Activated T-cell treated with anti-CD3 and anti-CD28 coated beads, Interleukin-2, amount 50 U/mL, for 24 hours (primary cell): ENCODE data around the gene DOP1B.
A peak's percentile ranks its signal among the peaks of the same experiment; 100 is the strongest.
"Not testable (repeated sequence)": the region's sequence is repeated elsewhere in the genome, so short reads cannot be mapped to it uniquely, and the experiment has no call there.

Experiments used
- DNase-seq: peaks from one replicate; pipeline ENCODE4 v3.0.0-alpha.2; 2020
- H3K27ac Mint-ChIP-seq: 2 replicates; pipeline ENCODE4 v1.8.0; 2020; ENCODE audit warnings: mild to moderate bottlenecking, mixed read lengths
- H3K27me3 Mint-ChIP-seq: 2 replicates; pipeline ENCODE4 v1.8.0; 2020; ENCODE audit warnings: mixed read lengths
- H3K36me3 Mint-ChIP-seq: 2 replicates; pipeline ENCODE4 v1.8.0; 2020; ENCODE audit warnings: low read depth, mixed read lengths
- H3K4me1 Mint-ChIP-seq: 2 replicates; pipeline ENCODE4 v1.8.0; 2020; ENCODE audit warnings: low read depth, mixed read lengths
- H3K4me3 Mint-ChIP-seq: 2 replicates; pipeline ENCODE4 v1.8.0; 2020; ENCODE audit warnings: mild to moderate bottlenecking, moderate library complexity, mixed read lengths
- H3K9me3 Mint-ChIP-seq: 2 replicates; pipeline ENCODE4 v1.8.0; 2020; ENCODE audit warnings: mixed read lengths

DOP1B gene

DNA sequence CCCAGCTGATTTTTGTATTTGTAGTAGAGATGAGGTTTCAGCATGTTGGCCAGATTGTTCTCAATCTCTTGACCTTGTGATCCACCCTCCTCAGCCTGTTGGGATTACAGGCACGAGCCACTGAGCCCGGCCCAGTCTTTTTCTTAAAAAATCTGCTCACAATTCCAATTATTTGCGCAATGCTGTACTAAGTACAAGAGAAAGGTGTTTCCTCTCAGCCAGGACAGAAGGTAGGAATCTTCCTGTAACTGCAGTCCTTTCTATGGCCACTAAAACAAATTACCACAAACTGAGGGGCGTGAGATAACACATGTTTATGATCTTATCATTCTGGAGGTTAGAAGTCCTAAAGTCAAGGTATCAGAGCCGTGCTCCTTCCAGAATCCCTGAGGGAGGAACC lies 28.6 kb upstream of the DOP1B start:
- no peaks in the 10 kb centered on the region for H3K9me3 Mint-ChIP-seq
- no peak overlapping the region for H3K4me3 Mint-ChIP-seq
- no peaks in the 10 kb centered on the region for H3K27me3 Mint-ChIP-seq
- H3K4me1 Mint-ChIP-seq: peaks cover 18% of the 10 kb centered on the region
- DNase-seq: no peak
- H3K36me3 Mint-ChIP-seq: no peaks in the 10 kb centered on the region
- no peak overlapping the region for H3K27ac Mint-ChIP-seq

DNA sequence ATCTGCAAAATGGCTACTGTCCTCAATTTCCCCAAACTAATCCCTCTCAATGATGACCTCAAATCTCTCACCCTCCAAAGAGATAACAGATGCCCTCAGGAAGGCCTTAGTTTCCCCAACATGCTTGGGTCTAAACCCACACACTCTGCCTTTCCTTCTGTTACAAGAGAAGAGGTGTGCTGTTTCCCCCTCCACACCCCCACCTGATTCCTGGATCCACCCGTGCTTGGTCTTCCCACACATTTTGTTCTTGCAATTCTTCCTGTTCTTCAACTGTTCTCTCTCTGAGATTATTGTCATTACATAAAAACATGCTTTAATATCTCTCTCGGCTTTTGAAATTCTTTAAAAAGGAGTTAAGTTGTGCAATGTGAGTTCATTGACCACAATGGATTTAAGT lies 27.4 kb upstream of the DOP1B start:
- no peaks in the 10 kb centered on the region for H3K36me3 Mint-ChIP-seq
- DNase-seq: no peak
- peak overlapping the region; percentile 41 for H3K27ac Mint-ChIP-seq
- peaks cover 3% of the 10 kb centered on the region for H3K27me3 Mint-ChIP-seq
- peaks cover 22% of the 10 kb centered on the region for H3K4me1 Mint-ChIP-seq
- peak overlapping the region; percentile 44 for H3K4me3 Mint-ChIP-seq
- no peaks in the 10 kb centered on the region for H3K9me3 Mint-ChIP-seq

DNA sequence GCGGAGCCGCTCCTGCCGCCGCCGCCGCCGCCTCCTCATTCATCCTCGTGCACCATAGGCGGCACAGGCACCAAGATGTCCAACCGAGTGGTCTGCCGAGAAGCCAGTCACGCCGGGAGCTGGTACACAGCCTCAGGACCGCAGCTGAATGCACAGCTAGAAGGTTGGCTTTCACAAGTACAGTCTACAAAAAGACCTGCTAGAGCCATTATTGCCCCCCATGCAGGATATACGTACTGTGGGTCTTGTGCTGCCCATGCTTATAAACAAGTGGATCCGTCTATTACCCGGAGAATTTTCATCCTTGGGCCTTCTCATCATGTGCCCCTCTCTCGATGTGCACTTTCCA lies 26.2 kb upstream of the DOP1B start:
- Mint-ChIP-seq H3K27ac (peak overlapping the region; percentile 63), H3K4me3 (peak overlapping the region; percentile 79), H3K4me1 (peaks cover 25% of the 10 kb centered on the region)
- not testable (repeated sequence) for H3K9me3 Mint-ChIP-seq, H3K27me3 Mint-ChIP-seq, H3K36me3 Mint-ChIP-seq
- peak; percentile 50 for DNase-seq

DNA sequence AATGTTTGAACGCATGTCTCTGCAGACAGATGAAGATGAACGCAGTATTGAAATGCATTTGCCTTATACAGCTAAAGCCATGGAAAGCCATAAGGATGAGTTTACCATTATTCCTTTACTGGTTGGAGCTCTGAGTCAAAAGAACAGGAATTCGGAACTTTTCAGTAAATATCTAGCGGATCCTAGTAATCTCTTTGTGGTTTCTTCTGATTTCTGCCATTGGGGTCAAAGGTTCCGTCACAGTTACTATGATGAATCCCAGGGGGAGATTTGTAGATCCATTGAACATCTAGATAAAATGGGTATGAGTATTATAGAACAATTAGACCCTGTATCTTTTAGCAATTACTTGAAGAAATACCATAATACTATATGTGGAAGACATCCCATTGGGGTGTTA lies 25.8 kb upstream of the DOP1B start:
- H3K9me3 Mint-ChIP-seq, DNase-seq: not testable (repeated sequence)
- peak overlapping the region; percentile 79 for H3K4me3 Mint-ChIP-seq

DNA sequence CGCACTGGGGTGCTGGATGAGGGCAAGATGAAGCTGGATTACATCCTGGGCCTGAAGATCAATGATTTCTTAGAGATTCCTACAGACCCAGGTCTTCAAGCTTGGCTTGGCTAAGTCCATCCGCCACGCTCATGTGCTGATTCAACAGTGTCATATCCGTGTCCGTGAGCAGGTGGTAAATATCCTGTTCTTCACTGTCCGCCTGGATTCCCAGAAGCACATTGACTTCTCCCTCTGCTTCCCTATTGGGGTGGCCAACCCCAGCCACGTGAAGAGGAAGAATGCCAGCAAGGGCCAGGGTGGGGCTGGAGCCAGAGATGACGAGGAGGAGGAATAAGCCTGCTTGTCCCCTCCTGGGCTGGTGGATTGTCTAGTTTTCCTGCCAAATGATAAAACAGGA lies 23.9 kb upstream of the DOP1B start:
- no peak for DNase-seq
- H3K27me3 Mint-ChIP-seq: peaks cover 3% of the 10 kb centered on the region
- H3K4me1 Mint-ChIP-seq: peaks cover 26% of the 10 kb centered on the region
- no peak overlapping the region for H3K27ac Mint-ChIP-seq
- H3K9me3 Mint-ChIP-seq: no peaks in the 10 kb centered on the region
- peaks cover 2% of the 10 kb centered on the region for H3K36me3 Mint-ChIP-seq
- H3K4me3 Mint-ChIP-seq: no peak overlapping the region

More for the DNA sequence above, 25.8 kb upstream of the DOP1B start:
- not testable (repeated sequence) for H3K27ac Mint-ChIP-seq, H3K27me3 Mint-ChIP-seq, H3K36me3 Mint-ChIP-seq
- H3K4me1 Mint-ChIP-seq: peaks cover 23% of the 10 kb centered on the region

DNA sequence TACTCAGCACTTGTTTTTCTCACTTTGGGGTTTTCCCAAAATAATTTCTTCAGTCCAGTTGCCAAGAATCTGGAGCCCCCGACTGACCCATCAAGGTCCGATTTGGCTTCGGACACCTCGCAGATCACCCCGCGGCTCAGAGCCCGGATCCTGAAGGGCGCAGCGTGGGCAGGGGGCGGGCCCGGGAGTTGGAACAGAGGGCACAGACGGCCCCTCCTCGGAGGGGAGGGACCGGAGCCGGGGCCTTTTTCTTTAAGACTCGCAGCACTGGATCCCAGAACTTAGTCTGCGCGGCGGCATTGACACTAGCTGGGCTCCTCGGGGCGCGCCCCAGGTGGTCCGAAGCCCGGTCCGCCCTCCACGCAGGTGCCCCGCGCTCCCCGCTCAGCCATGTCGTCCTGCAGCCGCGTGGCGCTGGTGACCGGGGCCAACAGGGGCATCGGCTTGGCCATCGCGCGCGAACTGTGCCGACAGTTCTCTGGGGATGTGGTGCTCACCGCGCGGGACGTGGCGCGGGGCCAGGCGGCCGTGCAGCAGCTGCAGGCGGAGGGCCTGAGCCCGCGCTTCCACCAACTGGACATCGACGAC lies 21.7 kb upstream of the DOP1B start, which contains the start of gene CBR3:
Gene CBR3 (plus strand): TSS at position 277 of the 588 bp plus-strand sequence. CDS start 114 bp downstream, at position 391.
- Mint-ChIP-seq H3K9me3 (no peaks in the 10 kb centered on the region), H3K27me3 (peaks cover 3% of the 10 kb centered on the region), H3K4me1 (peaks cover 22% of the 10 kb centered on the region), H3K36me3 (peaks cover 2% of the 10 kb centered on the region), H3K27ac (peak within 1 kb of the TSS; percentile 85), H3K4me3 (peak within 1 kb of the TSS; percentile 85)
- DNase-seq: peak; percentile 80

DNA sequence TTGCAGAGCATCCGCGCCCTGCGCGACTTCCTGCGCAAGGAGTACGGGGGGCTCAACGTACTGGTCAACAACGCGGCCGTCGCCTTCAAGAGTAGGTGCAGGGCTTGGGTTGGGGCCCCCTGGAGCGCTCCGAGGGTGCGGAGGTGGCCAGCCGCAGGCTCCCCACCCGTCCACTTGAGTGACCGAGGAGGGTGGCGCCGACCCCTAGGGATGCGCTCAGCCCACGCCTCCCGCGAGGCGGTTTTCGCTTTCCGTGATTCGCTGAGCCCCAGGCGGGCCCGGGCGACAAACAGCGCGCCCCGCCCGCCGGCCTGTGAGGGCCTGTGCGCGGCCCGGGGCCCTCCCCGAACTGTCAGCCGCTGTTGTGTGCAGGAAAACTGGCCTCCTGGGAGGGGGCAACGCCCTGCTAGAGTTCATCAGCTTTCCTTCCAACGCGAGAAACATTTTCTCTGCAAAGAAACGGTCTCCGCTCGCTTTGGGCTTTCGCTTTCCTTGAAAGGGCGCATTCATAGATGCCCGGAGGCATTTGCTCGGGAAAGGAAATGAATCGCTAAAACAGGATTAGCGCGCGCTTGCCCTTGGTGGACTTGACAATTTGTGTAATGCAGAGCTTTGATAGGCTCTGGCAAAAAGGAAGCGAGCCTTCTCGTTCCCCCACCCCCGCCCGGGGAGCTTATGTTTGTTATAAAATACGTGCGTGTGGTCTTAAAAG lies 21.1 kb upstream of the DOP1B start:
- H3K4me1 Mint-ChIP-seq: peaks cover 19% of the 10 kb centered on the region
- peak; percentile 75 for DNase-seq
- no peaks in the 10 kb centered on the region for H3K9me3 Mint-ChIP-seq
- peaks cover 3% of the 10 kb centered on the region for H3K27me3 Mint-ChIP-seq
- peaks cover 2% of the 10 kb centered on the region for H3K36me3 Mint-ChIP-seq
- H3K27ac Mint-ChIP-seq: peak overlapping the region; percentile 84
- H3K4me3 Mint-ChIP-seq: peak overlapping the region; percentile 85

DNA sequence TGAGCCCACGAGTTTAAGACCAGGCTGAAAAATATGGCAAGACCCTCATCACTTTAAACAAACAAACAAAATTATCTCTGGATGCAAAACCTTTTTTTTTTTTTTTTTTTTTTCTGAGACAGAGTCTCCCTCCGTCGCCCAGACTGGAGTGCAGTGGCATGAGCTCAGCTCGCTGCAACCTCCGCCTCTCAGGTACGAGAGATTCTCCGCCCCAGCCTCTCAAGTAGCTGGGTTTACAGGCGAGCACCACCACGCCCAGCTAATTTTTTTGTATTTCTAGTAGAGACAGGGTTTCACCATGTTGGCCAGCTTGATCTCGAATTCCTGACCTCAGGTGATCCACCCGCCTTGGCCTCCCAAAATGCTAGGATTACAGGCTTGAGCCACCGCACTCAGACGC lies 16.8 kb upstream of the DOP1B start:
- H3K27ac Mint-ChIP-seq, H3K27me3 Mint-ChIP-seq, H3K4me3 Mint-ChIP-seq, DNase-seq, H3K9me3 Mint-ChIP-seq, H3K36me3 Mint-ChIP-seq: not testable (repeated sequence)
- H3K4me1 Mint-ChIP-seq: peaks cover 10% of the 10 kb centered on the region

DNA sequence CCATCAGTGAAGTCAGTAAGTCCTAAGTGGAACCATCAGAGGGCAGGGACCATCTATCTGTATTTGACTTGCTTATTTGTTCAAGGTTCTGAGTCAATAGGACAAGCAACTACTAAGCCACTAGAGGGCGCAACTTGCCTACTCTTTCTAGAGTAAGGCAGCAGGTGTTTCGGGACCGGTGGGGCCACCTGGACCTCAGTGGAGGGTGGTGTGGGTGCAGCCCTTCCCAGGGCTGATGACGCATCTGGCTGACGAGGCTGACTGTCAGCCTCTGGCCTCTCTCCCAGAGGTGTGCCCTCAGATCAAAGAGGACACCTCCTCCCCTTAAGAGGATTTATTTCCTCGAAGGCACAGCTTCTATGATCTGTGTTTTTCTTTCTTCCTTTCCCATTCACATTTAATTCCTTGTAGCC lies 15.1 kb upstream of the DOP1B start:
- H3K27me3 Mint-ChIP-seq: no peaks in the 10 kb centered on the region
- peaks cover 13% of the 10 kb centered on the region for H3K4me1 Mint-ChIP-seq
- no peaks in the 10 kb centered on the region for H3K9me3 Mint-ChIP-seq
- H3K4me3 Mint-ChIP-seq: no peak overlapping the region
- DNase-seq: peak; percentile 77
- peaks cover 6% of the 10 kb centered on the region for H3K36me3 Mint-ChIP-seq
- peak overlapping the region; percentile 13 for H3K27ac Mint-ChIP-seq

DNA sequence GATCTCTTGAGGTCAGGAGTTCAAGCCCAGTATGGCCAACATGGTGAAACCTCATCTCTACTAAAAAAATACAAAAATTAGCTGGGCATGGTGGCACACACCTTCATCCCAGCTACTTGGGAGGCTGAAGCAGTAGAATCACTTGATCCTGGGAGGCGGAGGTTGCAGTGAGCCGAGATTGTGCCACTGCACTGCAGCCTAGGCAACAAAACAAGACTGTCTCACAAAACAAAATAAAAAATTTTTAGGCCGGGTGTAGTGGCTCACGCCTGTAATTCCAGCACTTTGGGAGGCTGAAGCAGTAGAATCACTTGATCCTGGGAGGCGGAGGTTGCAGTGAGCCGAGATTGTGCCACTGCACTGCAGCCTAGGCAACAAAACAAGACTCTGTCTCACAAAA lies 12.4 kb upstream of the DOP1B start:
- not testable (repeated sequence) for H3K27me3 Mint-ChIP-seq, H3K36me3 Mint-ChIP-seq, H3K4me3 Mint-ChIP-seq, H3K9me3 Mint-ChIP-seq, H3K27ac Mint-ChIP-seq, DNase-seq
- peaks cover 13% of the 10 kb centered on the region for H3K4me1 Mint-ChIP-seq

DNA sequence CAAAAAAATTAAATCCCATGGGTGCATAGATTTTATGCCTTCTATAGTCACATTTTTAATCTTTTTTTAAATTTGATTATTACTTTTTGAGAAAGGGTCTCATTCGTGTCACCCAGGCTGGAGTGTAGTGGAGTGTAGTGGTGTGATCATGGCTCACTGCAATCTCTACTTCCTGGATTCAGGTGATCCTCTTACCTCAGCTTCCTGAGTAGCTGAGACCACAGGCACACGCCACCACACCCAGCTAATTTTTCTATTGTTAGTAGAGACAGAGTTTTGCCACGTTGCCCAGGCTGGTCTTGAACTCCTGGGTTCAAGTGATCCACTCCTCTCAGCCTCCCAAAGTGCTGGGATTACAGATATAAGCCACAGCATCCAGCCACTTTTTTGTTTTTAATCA lies 11.4 kb upstream of the DOP1B start:
- Mint-ChIP-seq H3K36me3 (peaks cover 6% of the 10 kb centered on the region), H3K4me3 (no peak overlapping the region), H3K27ac (no peak overlapping the region)

DNA sequence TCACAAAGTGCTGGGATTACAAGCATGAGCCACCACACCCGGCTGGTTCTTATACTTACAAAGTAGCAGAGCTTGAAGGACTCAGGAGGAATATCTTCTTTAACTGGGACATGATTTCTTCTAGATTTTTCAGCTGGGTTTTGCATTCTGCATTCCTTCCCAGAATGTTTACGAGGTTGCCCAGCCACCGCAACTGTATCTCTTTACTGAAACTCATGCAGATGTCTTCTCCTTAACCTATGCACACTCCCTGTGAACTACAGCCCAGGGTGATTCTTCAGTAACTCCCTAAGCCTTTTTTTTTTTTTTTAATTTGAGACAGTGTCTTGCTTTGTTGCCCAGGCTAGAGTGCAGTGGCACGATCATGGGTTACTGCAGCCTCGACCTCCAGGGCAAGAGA lies 8.7 kb upstream of the DOP1B start:
- Mint-ChIP-seq H3K9me3 (no peaks in the 10 kb centered on the region), H3K27ac (no peak overlapping the region), H3K27me3 (no peaks in the 10 kb centered on the region), H3K4me1 (peaks cover 18% of the 10 kb centered on the region), H3K36me3 (peaks cover 6% of the 10 kb centered on the region), H3K4me3 (no peak overlapping the region)
- no peak for DNase-seq

More for the DNA sequence above, 11.4 kb upstream of the DOP1B start:
- DNase-seq: no peak
- Mint-ChIP-seq H3K27me3 (no peaks in the 10 kb centered on the region), H3K4me1 (peaks cover 21% of the 10 kb centered on the region), H3K9me3 (no peaks in the 10 kb centered on the region)

DNA sequence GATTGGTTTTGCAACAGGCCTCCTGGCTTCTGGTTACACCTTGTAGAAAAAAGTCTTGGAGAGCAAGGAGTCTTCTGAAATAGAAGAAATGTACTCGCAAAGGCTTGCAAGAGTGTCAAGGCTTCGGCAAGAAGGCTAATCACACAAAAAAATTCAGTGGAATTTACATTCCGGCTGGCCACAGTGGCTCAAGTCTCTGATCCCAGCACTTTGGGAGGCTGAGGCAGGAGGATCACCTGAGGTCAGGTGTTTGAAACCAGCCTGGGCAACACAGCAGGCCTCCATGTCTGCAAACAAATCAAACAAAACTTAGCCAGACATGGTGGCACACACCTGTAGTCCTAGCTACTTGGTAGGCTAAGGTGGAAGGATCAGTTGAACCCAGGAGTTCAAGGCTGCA lies 7.7 kb upstream of the DOP1B start:
- no peaks in the 10 kb centered on the region for H3K9me3 Mint-ChIP-seq
- H3K4me1 Mint-ChIP-seq: peaks cover 22% of the 10 kb centered on the region
- no peak overlapping the region for H3K27ac Mint-ChIP-seq
- DNase-seq: no peak
- H3K27me3 Mint-ChIP-seq: no peaks in the 10 kb centered on the region
- peaks cover 6% of the 10 kb centered on the region for H3K36me3 Mint-ChIP-seq
- H3K4me3 Mint-ChIP-seq: no peak overlapping the region

DNA sequence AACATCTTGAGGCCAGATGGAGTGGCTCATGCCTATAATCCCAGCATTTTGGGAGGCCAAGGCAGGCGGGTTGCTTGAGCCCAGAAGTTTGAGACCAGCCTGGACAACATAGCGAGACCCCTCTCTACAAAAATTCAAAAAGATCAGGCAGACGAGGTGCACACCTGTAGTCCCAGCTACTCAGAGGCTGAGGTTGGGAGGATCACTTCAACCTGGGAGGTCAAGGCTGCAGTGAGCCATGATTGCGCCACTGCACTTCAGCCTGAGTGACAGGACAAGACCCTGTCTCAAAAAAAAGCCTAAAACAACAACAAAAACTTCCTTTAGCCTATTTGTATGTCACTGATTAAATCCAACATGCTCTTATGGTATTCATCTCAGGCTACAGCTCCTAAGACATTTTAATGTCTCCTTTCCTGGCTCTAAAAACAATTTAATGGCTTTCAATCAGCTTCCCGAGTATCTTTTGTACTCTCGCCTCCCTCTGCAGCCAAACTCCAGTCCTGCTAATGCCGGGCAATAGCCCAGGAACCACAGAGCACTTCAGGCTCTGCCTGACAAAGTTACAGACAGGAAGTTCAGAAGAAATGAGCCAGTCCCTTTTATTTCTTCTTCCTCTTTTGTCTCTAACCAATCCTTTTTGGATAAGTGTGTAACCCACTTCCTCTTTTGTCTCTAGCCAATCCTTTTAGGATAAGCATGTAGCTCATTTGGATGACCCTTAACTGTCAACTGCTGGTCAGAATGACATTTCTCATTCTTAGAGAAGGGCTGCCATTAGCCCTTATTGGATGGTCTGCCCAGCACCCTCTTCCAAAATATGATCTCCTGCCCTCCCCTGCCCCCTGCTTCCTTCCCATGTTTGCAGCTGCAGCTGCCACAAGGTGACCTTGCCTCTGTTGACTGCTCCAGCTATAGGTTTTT lies 6.6 kb upstream of the DOP1B start:
- Mint-ChIP-seq H3K27me3 (no peaks in the 10 kb centered on the region), H3K9me3 (no peaks in the 10 kb centered on the region), H3K36me3 (peaks cover 6% of the 10 kb centered on the region), H3K4me1 (peaks cover 22% of the 10 kb centered on the region), H3K4me3 (no peak overlapping the region), H3K27ac (peak overlapping the region; percentile 84)
- DNase-seq: no peak
